ENCODE results near the gene CHMP5. TPM values are rescaled to one million over a fixed set of nuclear protein-coding genes. Genes with fewer than 3 reads are reported as not detected.

CHMP5 gene
- total RNA-seq, 1 donor from 2014 or later, result 56.9 TPM

- intact Hi-C loops (cut with micrococcal nuclease), result no loop called here
- Histone ChIP-seq H3K36me3 (no peaks in the 10 kb centered on the region), H3K27me3 (ENCODE audit: low read depth) (peaks cover 4% of the 10 kb centered on the region), H3K4me1 (peaks cover 14% of the 10 kb centered on the region), H3K4me3 (no peak overlapping the region), H3K27ac (replicated peaks) (no peak overlapping the region), H3K9me3 (replicated peaks) (no peaks in the 10 kb centered on the region)
- no peak for DNase-seq
- TF ChIP-seq, protein P1, sequence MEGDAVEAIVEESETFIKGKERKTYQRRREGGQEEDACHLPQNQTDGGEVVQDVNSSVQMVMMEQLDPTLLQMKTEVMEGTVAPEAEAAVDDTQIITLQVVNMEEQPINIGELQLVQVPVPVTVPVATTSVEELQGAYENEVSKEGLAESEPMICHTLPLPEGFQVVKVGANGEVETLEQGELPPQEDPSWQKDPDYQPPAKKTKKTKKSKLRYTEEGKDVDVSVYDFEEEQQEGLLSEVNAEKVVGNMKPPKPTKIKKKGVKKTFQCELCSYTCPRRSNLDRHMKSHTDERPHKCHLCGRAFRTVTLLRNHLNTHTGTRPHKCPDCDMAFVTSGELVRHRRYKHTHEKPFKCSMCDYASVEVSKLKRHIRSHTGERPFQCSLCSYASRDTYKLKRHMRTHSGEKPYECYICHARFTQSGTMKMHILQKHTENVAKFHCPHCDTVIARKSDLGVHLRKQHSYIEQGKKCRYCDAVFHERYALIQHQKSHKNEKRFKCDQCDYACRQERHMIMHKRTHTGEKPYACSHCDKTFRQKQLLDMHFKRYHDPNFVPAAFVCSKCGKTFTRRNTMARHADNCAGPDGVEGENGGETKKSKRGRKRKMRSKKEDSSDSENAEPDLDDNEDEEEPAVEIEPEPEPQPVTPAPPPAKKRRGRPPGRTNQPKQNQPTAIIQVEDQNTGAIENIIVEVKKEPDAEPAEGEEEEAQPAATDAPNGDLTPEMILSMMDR (IDR thresholded peaks at IDR 0.05; ENCODE audit: borderline replicate concordance), result no peak
These were observed 28.3 kb upstream of the CHMP5 start for GRCh38 chr9:33236571-33236970.

DNA sequence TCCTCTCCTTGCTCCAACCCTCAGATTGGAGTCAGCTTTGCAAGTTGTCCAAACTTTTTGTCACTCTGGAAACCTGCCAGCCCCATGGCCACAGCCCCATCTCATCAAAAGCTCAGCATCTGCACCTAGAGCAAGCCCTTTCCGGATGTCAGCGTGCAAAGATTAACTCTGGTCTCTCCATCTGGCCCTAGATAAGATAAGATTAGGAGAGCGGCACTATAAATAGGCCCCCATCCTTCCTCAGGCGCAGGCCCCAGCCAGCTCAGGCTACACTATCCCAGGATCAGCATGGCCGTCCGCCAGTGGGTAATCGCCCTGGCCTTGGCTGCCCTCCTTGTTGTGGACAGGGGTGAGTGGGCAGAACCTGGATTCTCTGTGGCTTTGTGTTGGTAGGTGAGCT is 24.9 kb upstream of the CHMP5 start, which contains the start of gene SPINK4:
Gene SPINK4, plus strand, starts transcription at position 247 of the 400 bp plus-strand sequence. Its CDS starts 42 bp downstream, at position 289.
- Histone ChIP-seq H3K9me3 (replicated peaks) (no peaks in the 10 kb centered on the region), H3K36me3 (no peaks in the 10 kb centered on the region), H3K27me3 (ENCODE audit: low read depth) (no peaks in the 10 kb centered on the region), H3K27ac (replicated peaks) (no peak within 1 kb of the TSS), H3K4me1 (peaks cover 14% of the 10 kb centered on the region), H3K4me3 (no peak within 1 kb of the TSS)
- TF ChIP-seq, protein P1 (IDR thresholded peaks at IDR 0.05; ENCODE audit: borderline replicate concordance), result no peak
- intact Hi-C loops (cut with micrococcal nuclease), result no loop called here
- DNase-seq, result peak; percentile 25

GRCh38 chr9:33241298-33241697 is 23.6 kb upstream of the CHMP5 start:
- no peak overlapping the region for H3K27ac ChIP-seq (replicated peaks)
- H3K4me1 ChIP-seq, result peaks cover 14% of the 10 kb centered on the region
- no peaks in the 10 kb centered on the region for H3K27me3 ChIP-seq (ENCODE audit: low read depth)
- intact Hi-C loops (cut with micrococcal nuclease), result no loop called here
- H3K4me3 ChIP-seq, result no peak overlapping the region
- DNase-seq, result no peak
- no peaks in the 10 kb centered on the region for H3K9me3 ChIP-seq (replicated peaks)
- H3K36me3 ChIP-seq, result no peaks in the 10 kb centered on the region
- TF ChIP-seq, protein P1 (IDR thresholded peaks at IDR 0.05; ENCODE audit: borderline replicate concordance), result no peak

DNA sequence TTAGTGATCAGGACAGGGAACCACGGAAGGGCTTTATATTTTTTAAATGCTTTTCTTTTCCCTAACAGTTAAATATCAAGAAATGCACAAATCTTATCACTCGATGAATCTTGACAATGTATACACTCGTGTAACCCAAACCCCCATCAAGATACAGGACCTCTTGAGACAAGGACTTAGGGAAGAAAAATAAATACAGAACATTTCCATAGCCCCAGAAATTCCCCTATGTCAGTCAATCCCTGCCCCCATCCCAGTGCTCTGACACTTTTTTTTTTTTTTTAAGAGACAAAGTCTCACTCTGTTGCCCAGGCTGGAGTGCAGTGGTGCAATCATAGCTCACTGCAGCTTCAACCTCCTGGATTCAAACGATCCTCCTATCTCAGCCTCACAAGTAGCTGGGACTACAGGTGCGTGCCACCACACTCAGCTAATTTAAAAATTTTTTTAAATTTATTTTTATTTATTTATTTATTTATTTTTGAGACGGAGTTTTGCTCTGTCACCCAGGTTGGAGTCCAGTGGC is 22.2 kb upstream of the CHMP5 start:
- Histone ChIP-seq H3K4me1 (peaks cover 14% of the 10 kb centered on the region), H3K27ac (replicated peaks) (no peak overlapping the region), H3K36me3 (no peaks in the 10 kb centered on the region), H3K4me3 (no peak overlapping the region), H3K9me3 (replicated peaks) (no peaks in the 10 kb centered on the region), H3K27me3 (ENCODE audit: low read depth) (no peaks in the 10 kb centered on the region)
- intact Hi-C loops (cut with micrococcal nuclease), result no loop called here
- TF ChIP-seq, protein P1 (IDR thresholded peaks at IDR 0.05; ENCODE audit: borderline replicate concordance), result no peak
- DNase-seq, result no peak

- DNase-seq, result no peak
- H3K4me3 ChIP-seq, result no peak overlapping the region
- H3K9me3 ChIP-seq (replicated peaks), result no peaks in the 10 kb centered on the region
- TF ChIP-seq, protein P1 (IDR thresholded peaks at IDR 0.05; ENCODE audit: borderline replicate concordance), result no peak
- H3K27me3 ChIP-seq (ENCODE audit: low read depth), result no peaks in the 10 kb centered on the region
- peaks cover 10% of the 10 kb centered on the region for H3K36me3 ChIP-seq
- intact Hi-C loops (cut with micrococcal nuclease), result no loop called here
- peaks cover 13% of the 10 kb centered on the region for H3K4me1 ChIP-seq
- no peak overlapping the region for H3K27ac ChIP-seq (replicated peaks)
These were observed 20.6 kb upstream of the CHMP5 start for GRCh38 chr9:33244137-33244784.
